Brain microvascular endothelial cell (primary cell): Measurements from ENCODE around the gene NTM.

Source experiments
- DNase-seq: peaks from one replicate; pipeline ENCODE4 v3.0.0-alpha.2; 2020
- H3K27ac ChIP-seq: fragments of 250-450 bp; sonication (Bioruptor Pico); 2 replicates; pipeline ENCODE4 v1.5.1; 2020; ENCODE audit warnings: mild to moderate bottlenecking, moderate library complexity
- H3K27me3 ChIP-seq: fragments of 250-450 bp; sonication (Bioruptor Pico); replicated peaks from 2 replicates; pipeline ENCODE4 v1.5.1; 2020; ENCODE audit warnings: mild to moderate bottlenecking
- H3K36me3 ChIP-seq: fragments of 250-450 bp; sonication (Bioruptor Pico); replicated peaks from 2 replicates; pipeline ENCODE4 v1.5.1; 2020; ENCODE audit warnings: mild to moderate bottlenecking
- H3K4me3 ChIP-seq: 2 replicates; pipeline ENCODE4 v1.5.1; 2011; ENCODE audit warnings: low read depth, mild to moderate bottlenecking, control low read depth, low read length, moderate library complexity
- CTCF ChIP-seq: IDR thresholded peaks from 2 replicates; pipeline ENCODE4 v1.5.1; 2011; ENCODE audit warnings: low read depth, mild to moderate bottlenecking, moderate library complexity, low read length, control low read depth, inconsistent platforms; ENCODE audit errors: missing control alignments
- in situ Hi-C: cut with HindIII; loops from 2 replicates; pipeline ENCODE4 v1.10.0; 2017; ENCODE audit warnings: low sequenced_read_pairs, low pct_ligation_motif_present

NTM gene

GRCh38 chr11:131389582-131389981 lies 19.2 kb downstream of the NTM start:
- no peak for DNase-seq
- Histone ChIP-seq H3K27me3 (no peaks in the 10 kb centered on the region), H3K27ac (no peak overlapping the region), H3K4me3 (no peak overlapping the region), H3K36me3 (no peaks in the 10 kb centered on the region)
- in situ Hi-C loops = no loop called here
- no peak for TF ChIP-seq CTCF

GRCh38 chr11:131391176-131391575 lies 20.8 kb downstream of the NTM start:
- Histone ChIP-seq H3K4me3 (no peak overlapping the region), H3K27ac (no peak overlapping the region), H3K36me3 (no peaks in the 10 kb centered on the region), H3K27me3 (no peaks in the 10 kb centered on the region)
- no peak for TF ChIP-seq CTCF
- in situ Hi-C loops = no loop called here
- DNase-seq = no peak

- H3K36me3 ChIP-seq = no peaks in the 10 kb centered on the region
- in situ Hi-C loops = no loop called here
- H3K27me3 ChIP-seq = no peaks in the 10 kb centered on the region
- H3K4me3 ChIP-seq = no peak overlapping the region
- DNase-seq = no peak
- TF ChIP-seq CTCF = peak; percentile 55
- H3K27ac ChIP-seq = no peak overlapping the region
Measured at GRCh38 chr11:131392528-131393255, 22.3 kb downstream of the NTM start.

- no peak for DNase-seq
- Histone ChIP-seq H3K4me3 (no peak overlapping the region), H3K36me3 (no peaks in the 10 kb centered on the region), H3K27ac (no peak overlapping the region), H3K27me3 (no peaks in the 10 kb centered on the region)
- in situ Hi-C loops = no loop called here
- no peak for TF ChIP-seq CTCF
Measured at GRCh38 chr11:131393691-131394090, 23.3 kb downstream of the NTM start.

GRCh38 chr11:131397675-131398074 lies 27.3 kb downstream of the NTM start:
- no peak for TF ChIP-seq CTCF
- DNase-seq = no peak
- no peak overlapping the region for H3K27ac ChIP-seq
- H3K27me3 ChIP-seq = no peaks in the 10 kb centered on the region
- in situ Hi-C loops = no loop called here
- no peaks in the 10 kb centered on the region for H3K36me3 ChIP-seq
- H3K4me3 ChIP-seq = no peak overlapping the region

GRCh38 chr11:131402040-131402439 lies 31.6 kb downstream of the NTM start:
- Histone ChIP-seq H3K27ac (no peak overlapping the region), H3K27me3 (no peaks in the 10 kb centered on the region), H3K4me3 (no peak overlapping the region), H3K36me3 (no peaks in the 10 kb centered on the region)
- no peak for TF ChIP-seq CTCF
- in situ Hi-C loops = no loop called here
- DNase-seq = no peak
